NCI-H2029 treated with DMSO at 0.1 percent for 48 hours (cell line): ENCODE results near the gene CHST15.
"Not testable (repeated sequence)": the region's sequence is repeated elsewhere in the genome, so short reads cannot be mapped to it uniquely, and the experiment has no call there.

Source experiments
- DNase-seq: peaks from one replicate; lab custom pipeline; 2025; lab: John Stamatoyannopoulos, UW

CHST15 gene

GRCh38 chr10:124044143-124044862, 49.1 kb downstream of the CHST15 start:
- DNase-seq, result no peak

GRCh38 chr10:124043310-124044142, 49.9 kb downstream of the CHST15 start:
- DNase-seq, result no peak

- DNase-seq, result no peak
Measured at GRCh38 chr10:124042656-124043309, 50.6 kb downstream of the CHST15 start.

- no peak for DNase-seq
Measured at GRCh38 chr10:124041675-124042445, 51.5 kb downstream of the CHST15 start.

GRCh38 chr10:124040451-124041188, 52.8 kb downstream of the CHST15 start:
- DNase-seq, result no peak

- DNase-seq, result no peak
Measured at GRCh38 chr10:124039483-124040013, 53.9 kb downstream of the CHST15 start.

- no peak for DNase-seq
Measured at GRCh38 chr10:124037784-124038183, 55.6 kb downstream of the CHST15 start.

GRCh38 chr10:124037286-124037685, 56.1 kb downstream of the CHST15 start:
- no peak for DNase-seq

- DNase-seq, result no peak
Measured at GRCh38 chr10:124036746-124037145, 56.7 kb downstream of the CHST15 start.

GRCh38 chr10:124035928-124036558, 57.4 kb downstream of the CHST15 start:
- DNase-seq, result no peak

GRCh38 chr10:124035306-124035927, 58.0 kb downstream of the CHST15 start:
- no peak for DNase-seq

- not testable (repeated sequence) for DNase-seq
Measured at GRCh38 chr10:124034576-124035305, 58.7 kb downstream of the CHST15 start.

GRCh38 chr10:124033887-124034218, 59.5 kb downstream of the CHST15 start:
- DNase-seq, result no peak

GRCh38 chr10:124032971-124033886, 60.2 kb downstream of the CHST15 start:
- DNase-seq, result no peak

GRCh38 chr10:124032087-124032935, 61.1 kb downstream of the CHST15 start:
- DNase-seq, result no peak

GRCh38 chr10:124030492-124031110, 62.8 kb downstream of the CHST15 start:
- DNase-seq, result no peak

- no peak for DNase-seq
Measured at GRCh38 chr10:124030061-124030460, 63.3 kb downstream of the CHST15 start.
